Breast epithelium (tissue), 4 donors: ENCODE results near the gene AKR1C1. TPM values are rescaled to one million over a fixed set of nuclear protein-coding genes. Genes with fewer than 3 reads are reported as not detected.
"Not testable (repeated sequence)": the region's sequence is repeated elsewhere in the genome, so short reads cannot be mapped to it uniquely, and the experiment has no call there.

ENCODE experiments used
- DNase-seq, 2 donors: peaks; one replicate each; pipeline ENCODE4 v3.0.0-alpha.2; 2019; ENCODE audit warnings: low spot score in 2 of 2
- H3K27ac ChIP-seq, 2 donors: fragments of 200-600 bp; sonication (generic) in 1 of 2; one replicate each; pipeline ENCODE4 v1.5.1; 2016 to 2019; ENCODE audit warnings: mild to moderate bottlenecking in 1 of 2
- H3K27me3 ChIP-seq, 2 donors: fragments of 200-600 bp; sonication (generic) in 1 of 2; one replicate each; pipeline versions ENCODE4 v1.5.1 to v1.6.0; 2017 to 2019; ENCODE audit warnings: control low read depth in 1 of 2, mild to moderate bottlenecking in 1 of 2
- H3K36me3 ChIP-seq: fragments of 200-600 bp; one replicate; pipeline ENCODE4 v1.5.1; 2019
- H3K4me1 ChIP-seq, 2 donors: fragments of 200-600 bp; sonication (generic); one replicate each; pipeline ENCODE4 v1.5.1; 2016 to 2019; ENCODE audit warnings: control low read depth in 1 of 2
- H3K4me3 ChIP-seq, 3 donors: fragments of 200-600 bp; sonication (generic); 1 replicate in 2 of 3; 2 replicates in 1 of 3; pipeline ENCODE4 v1.5.1; 2016 to 2019; ENCODE audit warnings: mild to moderate bottlenecking in 3 of 3, moderate library complexity in 2 of 3
- H3K9me3 ChIP-seq, 2 donors: fragments of 200-600 bp; sonication (generic) in 1 of 2; one replicate each; pipeline ENCODE4 v1.5.1; 2016 to 2019; ENCODE audit warnings: control low read depth in 1 of 2
- POLR2A ChIP-seq: fragments of 450-650 bp; IDR thresholded peaks from one replicate; pipeline ENCODE4 v1.6.1; 2016; ENCODE audit warnings: antibody characterized with exemption, mild to moderate bottlenecking, moderate library complexity
- POLR2AphosphoS5 ChIP-seq, 3 donors: sonication (generic); formaldehyde crosslinking; IDR thresholded peaks; one replicate each; pipeline ENCODE4 v1.6.1; 2017; ENCODE audit warnings: antibody characterized with exemption in 3 of 3
- intact Hi-C: fragments of 100-400 bp; cut with DNase I; formaldehyde crosslinking; loops from one replicate; pipeline ENCODE4 v1.15.1; 2023; ENCODE audit warnings: low total_unique reads
- total RNA-seq, 3 donors: library from RNA; depleted of rRNA; stranded (reverse); fragments of >200 nt; gene quantifications; one replicate each; pipeline ENCODE4 v1.1.0, GENCODE V29; 2016
- TF ChIP-seq, protein P1 (sequence below), 3 donors: fragments of 450-650 bp; IDR thresholded peaks; one replicate each; pipeline ENCODE4 v1.5.1; 2016 to 2017; ENCODE audit warnings: antibody characterized with exemption in 3 of 3, mild to moderate bottlenecking in 3 of 3, moderate library complexity in 3 of 3

The AKR1C1 gene
- total RNA-seq, 3 donors from 2014 or later: 24.1 to 214 (median 31.5) TPM

- DNase-seq: no peak
Observed at GRCh38 chr10:4931587-4931986, 31.6 kb upstream of the AKR1C1 start.

GRCh38 chr10:4934391-4934987, 28.7 kb upstream of the AKR1C1 start:
- no peaks in the 10 kb centered on the region for H3K9me3 ChIP-seq
- no peaks in the 10 kb centered on the region for H3K27me3 ChIP-seq
- no peak overlapping the region for H3K4me3 ChIP-seq
- H3K27ac ChIP-seq: no peak overlapping the region
- TF ChIP-seq POLR2A: no peak
- no peak for TF ChIP-seq POLR2AphosphoS5 (IDR thresholded peaks at IDR 0.05)
- TF ChIP-seq, protein P1, sequence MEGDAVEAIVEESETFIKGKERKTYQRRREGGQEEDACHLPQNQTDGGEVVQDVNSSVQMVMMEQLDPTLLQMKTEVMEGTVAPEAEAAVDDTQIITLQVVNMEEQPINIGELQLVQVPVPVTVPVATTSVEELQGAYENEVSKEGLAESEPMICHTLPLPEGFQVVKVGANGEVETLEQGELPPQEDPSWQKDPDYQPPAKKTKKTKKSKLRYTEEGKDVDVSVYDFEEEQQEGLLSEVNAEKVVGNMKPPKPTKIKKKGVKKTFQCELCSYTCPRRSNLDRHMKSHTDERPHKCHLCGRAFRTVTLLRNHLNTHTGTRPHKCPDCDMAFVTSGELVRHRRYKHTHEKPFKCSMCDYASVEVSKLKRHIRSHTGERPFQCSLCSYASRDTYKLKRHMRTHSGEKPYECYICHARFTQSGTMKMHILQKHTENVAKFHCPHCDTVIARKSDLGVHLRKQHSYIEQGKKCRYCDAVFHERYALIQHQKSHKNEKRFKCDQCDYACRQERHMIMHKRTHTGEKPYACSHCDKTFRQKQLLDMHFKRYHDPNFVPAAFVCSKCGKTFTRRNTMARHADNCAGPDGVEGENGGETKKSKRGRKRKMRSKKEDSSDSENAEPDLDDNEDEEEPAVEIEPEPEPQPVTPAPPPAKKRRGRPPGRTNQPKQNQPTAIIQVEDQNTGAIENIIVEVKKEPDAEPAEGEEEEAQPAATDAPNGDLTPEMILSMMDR (IDR thresholded peaks at IDR 0.05): no peak
- no peaks in the 10 kb centered on the region for H3K36me3 ChIP-seq
- no peaks in the 10 kb centered on the region for H3K4me1 ChIP-seq
- intact Hi-C loops: no loop called here
- no peak for DNase-seq

More at GRCh38 chr10:4931587-4931986, 31.6 kb upstream of the AKR1C1 start:
- Histone ChIP-seq H3K9me3 (peaks cover 0 to under 1% of the 10 kb centered on the region in 2 donors), H3K4me3 (no peak overlapping the region), H3K4me1 (no peaks in the 10 kb centered on the region), H3K27ac (peak overlapping the region in 1 of 2 donors; percentile 21), H3K27me3 (no peaks in the 10 kb centered on the region), H3K36me3 (no peaks in the 10 kb centered on the region)
- intact Hi-C loops: no loop called here
- no peak for TF ChIP-seq POLR2A
- TF ChIP-seq POLR2AphosphoS5 (IDR thresholded peaks at IDR 0.05): no peak
- TF ChIP-seq, protein P1 (IDR thresholded peaks at IDR 0.05): no peak

DNA sequence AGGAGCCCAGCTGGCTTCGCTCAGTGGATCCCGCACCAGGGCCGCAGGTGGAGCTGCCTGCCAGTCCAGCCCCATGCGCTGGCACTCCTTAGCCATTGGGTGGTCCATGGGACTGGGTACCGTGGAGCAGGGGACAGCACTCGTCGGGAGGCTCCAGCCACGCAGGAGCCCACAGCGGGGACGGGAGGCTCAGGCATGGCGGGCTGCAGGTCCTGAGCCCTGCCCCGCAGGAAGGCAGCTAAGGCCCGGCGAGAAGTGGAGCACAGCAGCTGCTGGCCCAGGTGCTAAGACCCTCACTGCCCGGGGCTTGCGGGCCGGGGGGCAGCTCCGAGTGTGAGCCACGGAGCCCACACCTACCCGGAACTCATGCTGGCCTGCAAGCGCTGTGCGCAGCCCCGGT, 25.9 kb upstream of the AKR1C1 start:
- TF ChIP-seq POLR2AphosphoS5 (IDR thresholded peaks at IDR 0.05) (no peak), POLR2A (no peak)
- TF ChIP-seq, protein P1 (IDR thresholded peaks at IDR 0.05): no peak
- Histone ChIP-seq H3K27ac (no peak overlapping the region), H3K4me1 (no peaks in the 10 kb centered on the region), H3K27me3 (no peaks in the 10 kb centered on the region), H3K4me3 (no peak overlapping the region), H3K9me3 (no peaks in the 10 kb centered on the region), H3K36me3 (no peaks in the 10 kb centered on the region)
- DNase-seq: no peak
- intact Hi-C loops: no loop called here

GRCh38 chr10:4939224-4940072, 23.8 kb upstream of the AKR1C1 start:
- Histone ChIP-seq H3K4me3 (no peak overlapping the region), H3K36me3 (no peaks in the 10 kb centered on the region), H3K27me3 (no peaks in the 10 kb centered on the region), H3K9me3 (no peaks in the 10 kb centered on the region), H3K4me1 (no peaks in the 10 kb centered on the region), H3K27ac (no peak overlapping the region)
- DNase-seq: no peak
- TF ChIP-seq POLR2AphosphoS5 (IDR thresholded peaks at IDR 0.05) (no peak), POLR2A (no peak)
- TF ChIP-seq, protein P1 (IDR thresholded peaks at IDR 0.05): no peak
- intact Hi-C loops: no loop called here

GRCh38 chr10:4940073-4940428, 23.2 kb upstream of the AKR1C1 start:
- DNase-seq, H3K4me1 ChIP-seq, H3K27ac ChIP-seq, H3K9me3 ChIP-seq, H3K4me3 ChIP-seq, H3K27me3 ChIP-seq, intact Hi-C loops, H3K36me3 ChIP-seq: not testable (repeated sequence)

DNA sequence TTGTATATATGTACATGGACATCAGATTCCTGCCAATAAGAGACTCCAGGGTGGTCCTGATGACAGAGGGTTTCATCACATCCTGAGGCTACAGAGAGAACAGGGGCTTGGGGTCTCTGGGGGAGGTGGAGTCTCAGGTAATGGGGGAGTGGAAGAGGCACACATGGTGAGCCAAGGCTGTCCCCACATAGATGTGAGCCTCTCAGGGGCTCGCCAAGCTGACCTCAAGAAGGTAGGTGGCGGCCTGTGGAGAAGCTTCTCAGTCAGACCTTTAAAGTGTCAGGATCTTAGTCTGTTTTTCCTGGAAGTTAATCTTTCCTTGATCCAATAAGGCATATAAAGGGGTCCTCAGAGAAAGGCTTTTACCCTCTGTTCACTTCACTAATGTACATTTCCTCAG, 22.3 kb upstream of the AKR1C1 start:
- DNase-seq, H3K4me3 ChIP-seq, H3K4me1 ChIP-seq, intact Hi-C loops, H3K9me3 ChIP-seq, H3K27me3 ChIP-seq, H3K36me3 ChIP-seq: not testable (repeated sequence)
- peak overlapping the region; percentile 67 to 79 for H3K27ac ChIP-seq
